Thoracic aorta endothelial cell (primary cell): ENCODE data around the gene YIPF7. TPM values are rescaled to one million over a fixed set of nuclear protein-coding genes. Genes with fewer than 3 reads are reported as not detected.

Experiments used
- total RNA-seq: library from RNA; depleted of rRNA; stranded (reverse); fragments of >200 nt; gene quantifications from 2 replicates; pipeline ENCODE4 v1.2.3, GENCODE V29; 2012

Gene YIPF7
- total RNA-seq = not detected in 2 replicates

DNA sequence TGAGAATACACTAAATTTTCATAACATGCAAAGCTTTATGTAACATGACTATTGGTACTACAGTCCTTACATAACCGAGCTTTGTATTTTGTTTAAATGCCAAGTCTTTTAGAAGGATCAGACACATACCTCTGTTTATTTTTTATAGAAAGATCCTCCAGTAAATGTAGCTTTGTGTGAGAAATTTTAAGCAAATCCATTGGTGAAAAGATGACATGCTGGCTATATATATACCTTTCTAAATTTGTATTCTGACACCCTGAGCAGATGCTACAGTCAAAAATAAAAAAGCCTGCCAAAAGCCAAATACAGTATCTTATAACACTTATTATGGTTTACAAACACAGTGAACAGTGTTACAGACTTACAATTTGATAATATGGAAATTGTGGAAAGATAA is at the start of gene YIPF7:
Gene YIPF7, minus strand, starts transcription at position 201 of the 400 bp plus-strand sequence. CDS start 1,525 bp downstream, outside the sequence.

DNA sequence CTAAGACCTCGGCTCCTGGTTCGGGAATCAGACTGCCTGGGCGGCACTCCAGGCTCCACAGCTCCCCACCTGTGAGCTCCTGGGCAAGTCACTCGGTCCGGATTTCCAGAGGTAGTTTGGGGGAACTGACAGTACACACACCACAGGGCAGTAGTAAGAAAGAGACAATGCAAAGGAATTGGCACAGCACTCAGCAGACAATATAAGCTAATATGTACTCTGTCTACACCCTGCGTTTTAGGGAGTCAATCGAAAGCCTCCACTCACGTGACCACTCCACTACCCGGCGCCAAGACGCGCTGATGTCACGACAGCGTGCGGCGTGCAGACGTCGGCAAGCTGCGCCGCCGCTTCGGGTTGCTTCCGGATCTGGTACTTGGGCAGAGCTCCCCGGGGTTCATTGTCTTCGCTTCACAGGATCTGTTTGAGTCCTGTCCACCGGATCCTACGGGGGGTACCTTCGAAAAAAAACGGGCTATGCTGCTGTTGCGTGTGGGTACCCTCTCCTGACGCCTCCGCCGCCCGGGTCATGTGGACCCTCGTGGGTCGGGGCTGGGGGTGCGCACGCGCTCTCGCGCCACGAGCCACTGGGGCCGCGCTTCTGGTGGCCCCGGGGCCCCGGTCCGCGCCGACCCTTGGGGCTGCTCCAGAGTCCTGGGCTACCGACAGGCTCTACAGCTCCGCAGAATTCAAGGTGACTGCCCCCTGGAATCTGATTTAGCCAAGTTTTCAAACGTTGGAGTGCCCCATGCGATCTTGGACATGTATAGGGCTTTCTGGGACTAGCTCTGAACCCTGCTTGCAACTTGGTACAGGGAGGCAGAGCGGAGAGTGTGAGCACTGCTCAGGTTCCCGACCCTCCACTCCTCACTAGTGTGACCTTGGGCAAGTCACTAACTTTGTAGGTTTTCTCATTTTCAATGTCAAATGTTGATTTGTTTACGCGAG is 26.9 kb upstream of the YIPF7 start, which contains the start of gene GUF1:
Gene GUF1, plus strand, starts transcription at position 327 of the 948 bp plus-strand sequence. Its CDS starts 203 bp downstream, at position 530.

Other genes with a start within 250 kb of the YIPF7 start
- gene KCTD8, start 202.8 kb downstream of the YIPF7 start, total RNA-seq = 0.22 and 0.80 TPM in 2 replicates
- 32.5 and 38.4 TPM in 2 replicates for gene GUF1, start 26.8 kb upstream of the YIPF7 start, total RNA-seq
- 29.7 and 32.6 TPM in 2 replicates for gene GNPDA2, start 74.9 kb upstream of the YIPF7 start, total RNA-seq